Lower lobe of right lung (tissue), 2 donors: Measurements from ENCODE around the gene AGO1. TPM values are rescaled to one million over a fixed set of nuclear protein-coding genes. Genes with fewer than 3 reads are reported as not detected.
A peak's percentile ranks its signal among the peaks of the same experiment; 100 is the strongest.

ENCODE experiments used
- ATAC-seq, 2 donors: fragments of 200-7000 bp; cut with Tn5 transposase; one replicate each; pipeline ENCODE4 v1.9.1; 2020 to 2022; ENCODE audit warnings: mild to moderate bottlenecking in 2 of 2, moderate library complexity in 2 of 2
- DNase-seq: peaks from one replicate; pipeline ENCODE4 v3.0.0-alpha.2; 2020
- H3K27ac ChIP-seq: fragments of 200-600 bp; one replicate; pipeline ENCODE4 v1.8.0; 2022
- H3K27me3 ChIP-seq: fragments of 200-600 bp; one replicate; pipeline ENCODE4 v1.8.0; 2022; ENCODE audit warnings: low read depth
- H3K36me3 ChIP-seq: fragments of 200-600 bp; one replicate; pipeline ENCODE4 v1.8.0; 2022; ENCODE audit warnings: mild to moderate bottlenecking
- H3K4me1 ChIP-seq: fragments of 200-600 bp; one replicate; pipeline ENCODE4 v1.8.0; 2022
- H3K4me3 ChIP-seq: fragments of 200-600 bp; one replicate; pipeline ENCODE4 v1.8.0; 2022; ENCODE audit warnings: mild to moderate bottlenecking
- H3K9me3 ChIP-seq: fragments of 200-600 bp; one replicate; pipeline ENCODE4 v1.8.0; 2022
- CTCF ChIP-seq: fragments of 200-600 bp; IDR thresholded peaks from one replicate; pipeline ENCODE4 v1.8.0; 2022; ENCODE audit warnings: antibody characterized with exemption, mild to moderate bottlenecking
- intact Hi-C: fragments of 100-400 bp; cut with DNase I; formaldehyde crosslinking; loops from one replicate; pipeline ENCODE4 v1.11.0; 2022
- total RNA-seq: library from RNA; stranded (reverse); fragmentation: NEBNext Ultra II Directional; extraction: Animal tissue kit (Norgen Biotek cat#: 25700); gene quantifications from one replicate; pipeline ENCODE4 v1.2.1, GENCODE V29; 2021
- donor health status: DM: no; HTN: yes; CAD: no; lungs with severe emphysema.

The AGO1 gene
- total RNA-seq, 1 donor from 2014 or later = 26.9 TPM

GRCh38 chr1:35935442-35936388, 52.7 kb downstream of the AGO1 start:
- no peak for ATAC-seq
- no peak for DNase-seq
- H3K27me3 ChIP-seq = no peaks in the 10 kb centered on the region
- H3K4me3 ChIP-seq = no peak overlapping the region
- H3K36me3 ChIP-seq = no peaks in the 10 kb centered on the region
- TF ChIP-seq CTCF = no peak
- H3K27ac ChIP-seq = no peak overlapping the region
- H3K9me3 ChIP-seq = no peaks in the 10 kb centered on the region
- peaks cover 27% of the 10 kb centered on the region for H3K4me1 ChIP-seq
- intact Hi-C loops = no loop called here

- DNase-seq = no peak
- peak in 1 of 2 donors; percentile 31 for ATAC-seq
- Histone ChIP-seq H3K4me1 (peaks cover 26% of the 10 kb centered on the region), H3K9me3 (no peaks in the 10 kb centered on the region), H3K27ac (no peak overlapping the region), H3K27me3 (no peaks in the 10 kb centered on the region), H3K4me3 (no peak overlapping the region), H3K36me3 (no peaks in the 10 kb centered on the region)
- no peak for TF ChIP-seq CTCF
- intact Hi-C loops = no loop called here
Measured at GRCh38 chr1:35936838-35937237, 53.8 kb downstream of the AGO1 start.

- TF ChIP-seq CTCF = no peak
- no peaks in the 10 kb centered on the region for H3K27me3 ChIP-seq
- H3K27ac ChIP-seq = no peak overlapping the region
- ATAC-seq (no peak), DNase-seq (no peak)
- H3K4me3 ChIP-seq = no peak overlapping the region
- intact Hi-C loops = no loop called here
- peaks cover 3% of the 10 kb centered on the region for H3K4me1 ChIP-seq
- no peaks in the 10 kb centered on the region for H3K9me3 ChIP-seq
- no peaks in the 10 kb centered on the region for H3K36me3 ChIP-seq
Measured at GRCh38 chr1:35939484-35939883, 56.5 kb downstream of the AGO1 start.

GRCh38 chr1:35945327-35945726, 62.3 kb downstream of the AGO1 start:
- no peak overlapping the region for H3K27ac ChIP-seq
- no peaks in the 10 kb centered on the region for H3K27me3 ChIP-seq
- peaks cover 3% of the 10 kb centered on the region for H3K4me1 ChIP-seq
- no peak for TF ChIP-seq CTCF
- intact Hi-C loops = no loop called here
- no peak overlapping the region for H3K4me3 ChIP-seq
- no peaks in the 10 kb centered on the region for H3K9me3 ChIP-seq
- H3K36me3 ChIP-seq = peaks cover 11% of the 10 kb centered on the region
- DNase-seq = no peak
- ATAC-seq = no peak

- Histone ChIP-seq H3K36me3 (peaks cover 11% of the 10 kb centered on the region), H3K4me1 (peaks cover 3% of the 10 kb centered on the region), H3K4me3 (no peak overlapping the region), H3K27me3 (no peaks in the 10 kb centered on the region), H3K27ac (no peak overlapping the region), H3K9me3 (no peaks in the 10 kb centered on the region)
- ATAC-seq (no peak), DNase-seq (no peak)
- intact Hi-C loops = no loop called here
- no peak for TF ChIP-seq CTCF
Measured at GRCh38 chr1:35947547-35947946, 64.5 kb downstream of the AGO1 start.
